ENCODE results near the gene ATP10B.

DNA sequence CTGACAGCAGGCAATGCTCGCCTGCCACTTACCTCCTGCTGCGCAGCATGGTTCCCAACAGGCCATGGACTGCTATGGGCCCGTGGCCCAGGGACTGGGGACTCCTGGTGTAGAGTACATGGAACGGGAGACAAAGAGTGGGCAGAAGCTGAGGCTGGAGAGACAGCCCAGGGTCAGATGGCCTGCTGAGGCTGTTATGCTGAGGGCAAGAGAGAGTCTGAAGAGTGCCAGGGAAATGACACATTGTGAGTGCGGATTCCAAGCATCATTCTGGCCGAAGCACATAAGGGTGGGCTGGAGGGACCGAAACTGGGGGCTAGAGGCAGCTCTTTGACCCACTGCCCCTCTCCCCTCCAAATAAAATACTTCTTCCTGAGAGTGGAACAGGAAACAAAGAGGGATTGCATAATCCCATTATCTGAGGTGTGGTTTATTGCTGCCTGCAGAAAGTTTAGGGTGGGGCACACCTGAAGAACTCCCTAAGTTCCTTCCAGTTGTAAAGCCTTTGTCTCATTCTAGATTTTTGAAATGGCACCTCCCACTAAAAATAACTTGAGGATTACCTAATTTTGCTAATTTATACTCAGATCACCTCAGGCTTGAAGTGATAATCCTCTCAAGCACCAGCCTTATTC lies 158.1 kb downstream of the ATP10B start:
- no peak for TF ChIP-seq EP300 (IDR thresholded peaks at IDR 0.05)
- TF ChIP-seq, protein P1, sequence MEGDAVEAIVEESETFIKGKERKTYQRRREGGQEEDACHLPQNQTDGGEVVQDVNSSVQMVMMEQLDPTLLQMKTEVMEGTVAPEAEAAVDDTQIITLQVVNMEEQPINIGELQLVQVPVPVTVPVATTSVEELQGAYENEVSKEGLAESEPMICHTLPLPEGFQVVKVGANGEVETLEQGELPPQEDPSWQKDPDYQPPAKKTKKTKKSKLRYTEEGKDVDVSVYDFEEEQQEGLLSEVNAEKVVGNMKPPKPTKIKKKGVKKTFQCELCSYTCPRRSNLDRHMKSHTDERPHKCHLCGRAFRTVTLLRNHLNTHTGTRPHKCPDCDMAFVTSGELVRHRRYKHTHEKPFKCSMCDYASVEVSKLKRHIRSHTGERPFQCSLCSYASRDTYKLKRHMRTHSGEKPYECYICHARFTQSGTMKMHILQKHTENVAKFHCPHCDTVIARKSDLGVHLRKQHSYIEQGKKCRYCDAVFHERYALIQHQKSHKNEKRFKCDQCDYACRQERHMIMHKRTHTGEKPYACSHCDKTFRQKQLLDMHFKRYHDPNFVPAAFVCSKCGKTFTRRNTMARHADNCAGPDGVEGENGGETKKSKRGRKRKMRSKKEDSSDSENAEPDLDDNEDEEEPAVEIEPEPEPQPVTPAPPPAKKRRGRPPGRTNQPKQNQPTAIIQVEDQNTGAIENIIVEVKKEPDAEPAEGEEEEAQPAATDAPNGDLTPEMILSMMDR (IDR thresholded peaks at IDR 0.05), result no peak

All from tibial nerve (tissue), 4 donors.